Esophagus squamous epithelium (tissue), 5 donors: Measurements from ENCODE around the gene GPR4. TPM values are rescaled to one million over a fixed set of nuclear protein-coding genes. Genes with fewer than 3 reads are reported as not detected.

Source experiments
- DNase-seq: peaks from one replicate; lab custom pipeline; 2025; lab: John Stamatoyannopoulos, UW
- H3K27ac ChIP-seq, 4 donors: fragments of 200-600 bp; sonication (generic); one replicate each; pipeline ENCODE4 v1.5.1; 2016 to 2019; ENCODE audit warnings: mild to moderate bottlenecking in 1 of 4
- H3K27me3 ChIP-seq, 4 donors: fragments of 200-600 bp; sonication (generic); 1 replicate in 3 of 4; 2 replicates in 1 of 4; pipeline versions ENCODE4 v1.5.1 to v1.6.0; 2017 to 2021; ENCODE audit warnings: antibody characterized with exemption in 1 of 4
- H3K36me3 ChIP-seq, 3 donors: fragments of 200-600 bp; sonication (generic); one replicate each; pipeline ENCODE4 v1.5.1; 2016 to 2019
- H3K4me1 ChIP-seq, 3 donors: fragments of 200-600 bp; sonication (generic); one replicate each; pipeline ENCODE4 v1.5.1; 2017 to 2019
- H3K4me3 ChIP-seq, 4 donors: fragments of 200-600 bp; sonication (generic); 1 replicate in 3 of 4; 2 replicates in 1 of 4; pipeline ENCODE4 v1.5.1; 2016 to 2019; ENCODE audit warnings: mild to moderate bottlenecking in 2 of 4, moderate library complexity in 1 of 4
- H3K9me3 ChIP-seq, 3 donors: fragments of 200-600 bp; sonication (generic); one replicate each; pipeline ENCODE4 v1.5.1; 2016 to 2019
- CTCF ChIP-seq, 6 experiments: fragments of 450-650 bp in 4 of 6; fragments of 200-600 bp in 2 of 6; sonication (generic) in 2 of 6; IDR thresholded peaks; one replicate each; pipeline ENCODE4 v1.5.1; 2016 to 2019; ENCODE audit warnings: antibody characterized with exemption in 6 of 6, mild to moderate bottlenecking in 4 of 6, moderate library complexity in 4 of 6
- POLR2A ChIP-seq, 4 donors: fragments of 450-650 bp; IDR thresholded peaks; one replicate each; pipeline ENCODE4 v1.6.1; 2017; ENCODE audit warnings: antibody characterized with exemption in 4 of 4, mild to moderate bottlenecking in 4 of 4, moderate library complexity in 3 of 4
- WGBS, 2 donors: methylation state at CpG; one replicate each; pipeline ENCODE4 v1.1.5; 2018; 5-methylcytosine and 5-hydroxymethylcytosine counted together
- intact Hi-C: fragments of 100-400 bp; cut with DNase I; formaldehyde crosslinking; loops from one replicate; pipeline ENCODE4 v1.15.0; 2022
- total RNA-seq, 4 donors: library from RNA; depleted of rRNA; stranded (reverse); fragments of >200 nt; gene quantifications; one replicate each; pipeline ENCODE4 v1.1.0, GENCODE V29; 2016
- donor health status: DM: yes; HTN: yes; CAD: no.

Gene GPR4
- total RNA-seq, 4 donors from 2014 or later: 0.76 to 1.4 (median 1.2) TPM

- Histone ChIP-seq H3K4me3 (no peak overlapping the region), H3K27me3 (no peaks in the 10 kb centered on the region), H3K36me3 (peaks cover 0 to 4% (median 0%) of the 10 kb centered on the region in 3 donors), H3K27ac (peak overlapping the region; percentile 73 to 87 (median 85)), H3K9me3 (no peaks in the 10 kb centered on the region), H3K4me1 (peaks cover 0 to 38% (median 27%) of the 10 kb centered on the region in 3 donors)
- no peak for TF ChIP-seq POLR2A (IDR thresholded peaks at IDR 0.05)
- TF ChIP-seq CTCF (IDR thresholded peaks at IDR 0.05): peak; percentile 41 to 92 (median 81)
- DNase-seq: no peak
- WGBS, 2 donors: 44 to 45% methylated on average over 12 of the region's 15 CpGs
- intact Hi-C loops: no loop called here
Measured at GRCh38 chr19:45569619-45570421, 32.2 kb downstream of the GPR4 start.

- intact Hi-C loops: no loop called here
- WGBS, 2 donors: 57% methylated on average over 3 of the region's 3 CpGs; no CpG with 5 or more reads in 1 of the 2 donors
- no peak for TF ChIP-seq POLR2A (IDR thresholded peaks at IDR 0.05)
- TF ChIP-seq CTCF (IDR thresholded peaks at IDR 0.05): no peak
- no peak for DNase-seq
- Histone ChIP-seq H3K36me3 (peaks cover 0 to 4% (median 0%) of the 10 kb centered on the region in 3 donors), H3K27ac (peak overlapping the region; percentile 73 to 87 (median 85)), H3K27me3 (no peaks in the 10 kb centered on the region), H3K9me3 (no peaks in the 10 kb centered on the region), H3K4me1 (peaks cover 0 to 32% (median 22%) of the 10 kb centered on the region in 3 donors), H3K4me3 (no peak overlapping the region)
Measured at GRCh38 chr19:45568732-45569131, 33.3 kb downstream of the GPR4 start.

GRCh38 chr19:45567609-45568008 lies 34.4 kb downstream of the GPR4 start:
- Histone ChIP-seq H3K27me3 (no peaks in the 10 kb centered on the region), H3K4me1 (peaks cover 0 to 32% (median 22%) of the 10 kb centered on the region in 3 donors), H3K36me3 (no peaks in the 10 kb centered on the region), H3K9me3 (no peaks in the 10 kb centered on the region), H3K27ac (peak overlapping the region in 3 of 4 donors; percentile 73 to 86 (median 84)), H3K4me3 (no peak overlapping the region)
- DNase-seq: no peak
- intact Hi-C loops: no loop called here
- no peak for TF ChIP-seq POLR2A (IDR thresholded peaks at IDR 0.05)
- TF ChIP-seq CTCF (IDR thresholded peaks at IDR 0.05): no peak
- 75 to 81% methylated on average over 2 of the region's 2 CpGs for WGBS, 2 donors

GRCh38 chr19:45564131-45564780 lies 37.8 kb downstream of the GPR4 start:
- Histone ChIP-seq H3K4me3 (no peak overlapping the region), H3K27me3 (no peaks in the 10 kb centered on the region), H3K27ac (no peak overlapping the region), H3K4me1 (peaks cover 0 to 18% (median 12%) of the 10 kb centered on the region in 3 donors), H3K9me3 (no peaks in the 10 kb centered on the region), H3K36me3 (peaks cover 0 to 8% (median 0%) of the 10 kb centered on the region in 3 donors)
- TF ChIP-seq CTCF (IDR thresholded peaks at IDR 0.05) (no peak), POLR2A (IDR thresholded peaks at IDR 0.05) (no peak)
- intact Hi-C loops: loop anchor here (5.0 kb wide), 1 partner anchor 42 kb away; no protein-coding TSS in a partner anchor
- whole genome bisulfite sequencing, 2 donors: 73 to 81% methylated on average over 3 to 5 of the region's 5 CpGs
- no peak for DNase-seq

- 66 to 92% methylated on average over 9 to 10 of the region's 11 CpGs for WGBS, 2 donors
- H3K9me3 ChIP-seq: no peaks in the 10 kb centered on the region
- TF ChIP-seq POLR2A (IDR thresholded peaks at IDR 0.05) (no peak), CTCF (IDR thresholded peaks at IDR 0.05) (no peak)
- H3K27me3 ChIP-seq: no peaks in the 10 kb centered on the region
- H3K4me3 ChIP-seq: no peak overlapping the region
- H3K27ac ChIP-seq: no peak overlapping the region
- no peak for DNase-seq
- H3K36me3 ChIP-seq: peaks cover 0 to 8% (median 0%) of the 10 kb centered on the region in 3 donors
- intact Hi-C loops: loop anchor here (5.0 kb wide), 1 partner anchor 38 kb away; no protein-coding TSS in a partner anchor
- H3K4me1 ChIP-seq: peaks cover 0 to 11% (median 0%) of the 10 kb centered on the region in 3 donors
Measured at GRCh38 chr19:45560686-45561085, 41.3 kb downstream of the GPR4 start.
